ENCODE measurements around the gene ZNF273.
"Not testable (repeated sequence)": the region's sequence is repeated elsewhere in the genome, so short reads cannot be mapped to it uniquely, and the experiment has no call there.

The ZNF273 gene

DNA sequence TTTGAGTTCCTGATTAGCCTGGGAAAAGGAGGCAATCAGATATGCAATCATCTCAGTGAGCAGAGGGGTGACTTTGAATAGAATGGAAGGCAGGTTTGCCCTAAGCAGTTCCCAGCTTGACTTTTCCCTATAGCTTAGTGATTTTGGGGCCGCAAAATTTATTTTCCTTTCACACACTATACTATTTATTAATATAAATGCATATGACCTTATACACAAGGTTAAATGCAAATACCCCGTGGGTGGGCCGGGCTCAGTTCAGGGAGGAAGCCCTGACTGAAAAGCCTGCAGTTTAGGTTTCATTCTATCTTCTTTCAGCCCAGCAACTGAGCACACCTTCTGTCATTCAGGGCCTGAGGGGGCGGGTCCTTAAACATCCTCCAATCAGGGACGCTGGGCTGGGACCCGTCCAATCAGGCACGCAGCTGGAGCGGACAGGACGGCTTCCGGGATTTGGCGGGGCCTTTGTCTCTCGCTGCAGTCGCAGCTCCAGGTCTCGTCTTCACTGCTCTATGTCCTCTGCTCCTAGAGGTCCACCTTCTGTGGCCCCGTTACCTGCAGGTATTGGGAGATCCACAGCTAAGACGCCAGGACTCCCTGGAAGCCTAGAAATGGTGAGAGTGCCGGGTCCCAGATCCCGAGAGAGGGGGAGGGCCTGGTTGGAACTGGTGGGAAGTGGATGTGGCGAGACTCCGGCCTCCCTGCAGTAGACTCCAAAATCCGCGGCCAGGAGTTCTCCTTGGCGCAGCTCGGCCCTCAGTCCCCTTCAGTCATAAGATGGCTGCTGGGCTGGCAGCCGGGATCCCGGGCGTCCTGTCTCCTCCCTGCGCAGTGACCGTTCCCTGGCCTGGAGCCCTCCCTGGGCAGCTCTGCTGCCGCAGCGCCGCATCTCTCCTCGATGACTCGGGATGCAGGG, at the start of gene ZNF273:
Gene ZNF273, plus strand, starts transcription at position 468 of the 916 bp plus-strand sequence. Its CDS starts 45 bp downstream, at position 513.
- DNase-seq (ENCODE audit: low spot score): peak; percentile 90

- DNase-seq (ENCODE audit: low spot score): no peak
Observed at GRCh38 chr7:64853679-64854078, 49.4 kb upstream of the ZNF273 start.

DNA sequence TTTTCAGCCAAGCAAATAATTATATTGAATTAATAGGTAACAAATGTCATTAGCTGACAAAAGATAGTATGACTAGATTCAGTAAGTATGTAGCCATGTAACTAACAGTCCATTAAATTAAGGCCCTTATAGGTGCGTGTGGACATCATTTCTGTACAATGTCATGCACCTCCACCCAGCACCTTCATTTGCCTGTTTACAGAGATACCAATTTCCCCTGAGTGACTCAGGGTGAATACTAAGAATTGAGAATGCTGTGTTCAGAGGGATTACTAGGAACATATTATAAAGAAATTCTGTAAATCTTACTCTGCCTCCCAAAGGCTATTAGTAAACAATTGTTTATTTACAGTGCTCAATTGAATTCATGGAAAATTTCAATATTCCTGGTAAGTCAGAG, 48.1 kb upstream of the ZNF273 start:
- no peak for DNase-seq (ENCODE audit: low spot score)

GRCh38 chr7:64863021-64863420, 40.1 kb upstream of the ZNF273 start:
- no peak for DNase-seq (ENCODE audit: low spot score)

DNA sequence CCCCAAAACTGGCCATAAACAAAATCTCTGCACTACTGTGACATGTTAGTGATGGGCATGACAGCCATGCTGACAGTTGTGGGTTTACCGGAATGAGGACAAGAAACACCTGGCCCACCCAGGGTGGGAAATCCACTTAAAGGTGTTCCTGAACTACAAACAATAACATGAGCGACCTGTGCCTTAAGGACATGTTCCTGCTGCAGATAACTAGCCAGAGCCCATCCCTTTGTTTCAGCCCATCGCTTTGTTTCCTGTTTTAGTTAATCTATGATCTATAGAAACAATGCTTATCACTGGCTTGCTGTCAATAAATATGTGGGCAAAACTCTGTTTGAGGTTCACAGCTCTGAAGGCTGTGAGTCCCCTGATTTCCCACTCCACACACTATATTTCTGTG, 39.5 kb upstream of the ZNF273 start:
- not testable (repeated sequence) for DNase-seq (ENCODE audit: low spot score)

DNA sequence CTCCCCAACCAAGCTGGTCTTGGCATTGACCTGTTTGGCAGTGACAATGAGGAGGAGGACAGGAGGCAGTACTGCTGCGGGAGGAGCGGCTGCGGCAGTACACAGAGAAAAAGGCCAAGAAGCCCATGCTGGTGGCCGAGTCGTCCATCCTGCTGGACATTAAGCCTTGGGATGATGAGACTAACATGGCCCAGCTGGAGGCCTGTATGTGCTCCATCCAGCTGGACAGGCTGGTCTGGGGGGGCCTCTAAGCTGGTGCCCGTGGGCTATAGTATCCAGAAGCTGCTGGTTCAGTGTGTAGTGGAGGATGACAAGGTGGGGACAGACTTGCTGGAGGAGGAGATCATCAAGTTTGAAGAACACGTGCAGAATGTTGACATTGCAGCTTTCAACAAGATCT, 39.1 kb upstream of the ZNF273 start:
- DNase-seq (ENCODE audit: low spot score): no peak

- no peak for DNase-seq (ENCODE audit: low spot score)
Observed at GRCh38 chr7:64867863-64868440, 35.1 kb upstream of the ZNF273 start.

DNA sequence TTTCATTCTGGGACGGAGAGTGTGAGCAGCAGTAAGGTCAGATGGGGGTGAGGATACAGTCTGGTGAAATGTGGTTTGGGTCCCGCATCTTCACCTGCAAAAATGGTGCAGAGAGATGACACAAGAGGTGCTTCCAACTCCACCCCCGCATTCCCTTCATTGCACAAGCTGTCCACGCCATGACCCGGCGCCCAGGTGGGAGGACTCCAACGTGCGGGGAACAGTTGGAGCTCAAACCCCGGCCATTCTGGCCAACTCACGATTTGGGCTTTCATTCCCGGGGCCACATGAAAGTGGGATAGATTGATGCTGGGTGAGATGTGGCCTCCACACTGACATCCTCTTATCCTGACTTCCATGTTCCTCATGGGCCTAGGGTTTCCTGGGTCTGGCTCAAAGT, 34.6 kb upstream of the ZNF273 start:
- DNase-seq (ENCODE audit: low spot score): no peak

- DNase-seq (ENCODE audit: low spot score): no peak
Observed at GRCh38 chr7:64869121-64869725, 33.9 kb upstream of the ZNF273 start.

GRCh38 chr7:64869912-64870562, 33.0 kb upstream of the ZNF273 start:
- DNase-seq (ENCODE audit: low spot score): no peak

DNA sequence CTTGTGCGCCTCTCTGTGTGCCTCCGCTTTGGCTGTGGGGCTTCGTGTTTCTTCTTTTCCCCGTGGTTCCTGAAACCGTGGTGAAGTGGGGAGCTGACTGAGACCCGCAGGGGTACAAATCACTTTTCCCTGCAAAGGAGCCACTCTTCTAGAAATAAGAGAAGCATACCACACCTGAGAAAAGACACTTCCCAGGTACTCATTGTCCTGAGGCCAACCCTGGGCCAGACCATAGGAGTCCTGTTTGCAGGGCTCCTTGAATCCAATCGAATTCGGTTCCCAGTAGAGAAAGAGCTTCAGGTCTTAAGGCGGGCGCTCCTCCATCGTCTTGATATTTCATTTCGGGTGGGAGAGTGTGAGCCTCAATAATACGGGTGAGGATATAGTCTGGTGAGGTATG, 32.4 kb upstream of the ZNF273 start:
- DNase-seq (ENCODE audit: low spot score): no peak

DNA sequence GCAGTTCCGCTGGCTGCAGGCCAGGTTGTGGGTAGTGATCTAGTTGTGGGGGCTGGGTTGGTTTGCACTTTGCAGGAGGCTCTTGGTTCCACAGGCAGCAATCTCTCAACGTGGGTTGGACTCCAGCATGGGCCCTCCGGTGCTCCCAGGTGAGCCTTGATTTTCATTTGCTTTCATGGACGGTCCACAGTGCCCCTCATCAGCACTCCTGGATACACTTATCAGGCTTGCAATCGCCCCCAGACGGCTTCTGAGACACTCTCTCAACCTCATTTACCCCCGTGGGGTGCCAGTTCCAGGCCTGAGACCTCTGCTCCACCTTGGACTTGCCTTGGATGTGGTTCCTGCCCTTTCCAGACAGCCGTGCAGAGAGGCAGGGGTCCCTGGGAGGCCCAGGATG, 31.3 kb upstream of the ZNF273 start:
- DNase-seq (ENCODE audit: low spot score): no peak

DNA sequence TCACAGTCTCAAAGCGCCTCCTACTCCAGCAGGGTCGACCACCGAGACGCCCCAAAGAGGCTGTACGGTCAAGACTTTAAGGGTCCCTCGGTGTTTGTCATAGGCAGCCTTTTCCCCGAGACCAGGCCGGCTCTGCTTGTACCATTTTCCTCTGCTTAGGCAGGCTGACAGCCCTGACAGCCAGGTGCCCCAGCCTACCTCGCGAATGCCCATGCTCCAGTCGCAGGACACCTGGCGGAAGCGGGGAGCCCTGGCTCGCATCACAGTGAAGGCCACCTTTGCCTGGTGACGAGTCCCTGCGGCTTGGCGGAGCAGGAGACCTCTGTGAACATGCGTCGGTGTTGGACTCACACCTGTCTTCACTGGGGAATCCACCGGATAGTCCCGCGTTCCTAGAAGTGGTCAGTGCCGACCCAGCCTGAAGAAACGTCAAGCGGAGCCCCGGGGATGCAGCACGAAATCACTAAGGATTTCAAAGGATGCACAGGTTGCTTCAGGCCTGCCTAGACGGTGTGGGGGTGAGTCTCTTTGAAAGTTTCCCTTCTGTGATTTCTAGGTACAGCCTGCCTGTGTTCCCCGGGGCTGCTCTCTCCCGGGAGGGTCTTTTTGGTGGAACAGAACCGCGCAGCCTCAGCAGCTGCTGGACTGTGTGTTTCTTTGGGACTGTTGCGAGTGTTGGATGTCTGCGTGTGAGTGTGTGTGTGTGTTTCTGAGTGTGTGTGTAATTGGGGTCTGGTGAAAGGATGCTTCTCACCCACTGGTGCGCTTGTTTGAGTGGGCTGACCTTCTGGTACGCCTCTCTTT, 30.5 kb upstream of the ZNF273 start:
- no peak for DNase-seq (ENCODE audit: low spot score)

DNA sequence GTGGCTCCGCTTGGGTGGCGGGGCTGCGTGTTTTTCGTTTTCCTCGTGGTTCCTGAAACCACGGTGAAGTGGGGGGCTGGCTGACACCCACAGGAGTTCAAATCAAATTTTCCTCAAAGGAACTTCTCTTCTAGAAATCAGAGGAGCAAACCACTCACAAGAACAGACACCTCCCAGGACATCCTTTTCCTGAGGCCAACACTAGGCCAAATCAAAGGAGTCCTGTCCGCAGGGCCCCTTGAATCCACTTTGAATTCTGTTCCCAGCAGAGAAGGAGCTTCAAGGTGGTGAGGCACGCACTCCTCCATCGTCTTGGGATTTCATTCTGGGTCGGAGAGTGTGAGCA, 29.9 kb upstream of the ZNF273 start:
- no peak for DNase-seq (ENCODE audit: low spot score)

DNA sequence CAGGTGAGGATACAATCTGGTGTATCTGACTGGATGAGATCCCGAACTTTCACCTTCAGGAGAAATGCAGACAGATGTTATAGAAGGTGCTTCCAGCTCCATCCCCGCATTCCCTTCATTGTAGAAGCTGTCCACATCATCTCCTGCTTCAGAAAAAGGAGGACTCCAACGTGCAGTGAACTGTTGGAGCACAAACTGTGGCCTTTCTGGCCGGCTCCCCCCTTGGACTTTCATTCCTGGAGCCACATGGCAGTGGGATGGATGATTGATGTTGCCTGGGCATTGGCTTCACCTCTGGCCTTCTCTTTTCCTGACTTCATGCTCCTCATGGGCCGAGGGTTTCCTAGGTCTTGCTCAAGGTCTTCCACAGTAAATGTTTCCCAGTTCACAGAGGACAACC, 29.6 kb upstream of the ZNF273 start:
- no peak for DNase-seq (ENCODE audit: low spot score)

GRCh38 chr7:64874114-64874513, 29.0 kb upstream of the ZNF273 start:
- no peak for DNase-seq (ENCODE audit: low spot score)

GRCh38 chr7:64874562-64875250, 28.4 kb upstream of the ZNF273 start:
- DNase-seq (ENCODE audit: low spot score): no peak

DNA sequence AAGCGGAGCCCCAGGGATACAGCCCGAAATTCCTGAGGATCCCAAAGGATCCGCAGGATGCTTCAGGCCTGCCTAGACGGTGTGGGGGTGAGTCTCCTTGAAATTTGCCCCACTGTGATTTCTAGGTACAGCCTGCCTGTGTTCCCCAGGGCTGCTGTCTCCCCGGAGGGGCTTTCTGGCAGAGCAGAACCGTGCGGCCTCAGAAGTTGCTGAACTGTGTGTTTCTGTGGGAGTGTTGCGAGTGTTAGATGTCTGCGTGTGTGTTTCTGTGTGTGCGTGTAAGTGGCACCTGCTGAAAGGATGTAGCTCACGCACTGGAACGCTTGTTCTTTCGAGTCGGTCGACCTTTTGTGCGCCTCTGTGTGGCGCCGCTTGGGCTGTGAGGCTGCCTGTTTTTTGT, 27.8 kb upstream of the ZNF273 start:
- no peak for DNase-seq (ENCODE audit: low spot score)

DNA sequence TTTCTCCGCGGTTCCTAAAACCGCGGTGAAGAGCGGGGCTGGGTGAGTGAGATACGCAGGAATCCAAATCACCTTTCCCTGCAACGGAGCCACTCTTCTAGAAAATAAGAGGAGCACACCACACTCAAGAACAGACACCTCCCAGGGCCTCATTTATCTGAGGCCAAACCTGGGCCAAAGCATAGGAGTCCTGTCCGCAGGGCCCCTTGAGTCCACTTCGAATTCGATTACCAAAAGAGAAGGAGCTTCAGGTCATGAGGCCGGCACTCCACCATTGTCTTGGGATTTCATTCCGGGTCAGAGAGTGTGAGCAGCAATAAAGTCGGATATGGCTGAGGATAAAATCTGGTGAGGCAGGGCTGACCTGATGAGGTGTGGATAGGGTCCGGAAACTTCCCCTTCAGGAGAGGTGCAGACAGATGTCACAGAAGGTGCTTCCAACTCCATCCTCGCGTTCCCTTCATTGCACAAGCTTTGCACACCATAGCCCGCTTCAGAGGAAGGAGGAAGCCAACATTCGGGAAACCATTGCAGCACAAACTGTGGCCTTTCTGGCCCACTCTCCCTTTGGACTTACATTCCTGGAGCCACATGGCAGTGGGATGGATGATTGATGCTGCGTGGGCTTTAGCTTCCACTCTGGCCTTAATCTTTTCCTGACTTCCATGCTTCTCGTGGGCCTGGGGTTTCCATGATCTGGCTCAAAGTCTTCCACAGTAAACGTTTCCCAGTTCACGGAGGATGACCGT, 27.2 kb upstream of the ZNF273 start:
- DNase-seq (ENCODE audit: low spot score): no peak

All from ecto neural progenitor cell (in vitro differentiated cells).